Hepatocyte (in vitro differentiated cells): Measurements from ENCODE around the gene C1orf198. TPM values are rescaled to one million over a fixed set of nuclear protein-coding genes. Genes with fewer than 3 reads are reported as not detected.

Experiments
- DNase-seq: peaks from one replicate; pipeline ENCODE4 v3.0.0-alpha.2; 2016; ENCODE audit warnings: low spot score
- H2AFZ ChIP-seq: fragments of 200-600 bp; sonication (generic); 2 replicates; pipeline ENCODE4 v1.6.0; 2016; ENCODE audit warnings: antibody characterized with exemption, mild to moderate bottlenecking
- H3K27ac ChIP-seq: fragments of 200-600 bp; sonication (generic); 2 replicates; pipeline ENCODE4 v1.5.1; 2016; ENCODE audit warnings: mild to moderate bottlenecking
- H3K27me3 ChIP-seq: fragments of 200-600 bp; sonication (generic); 2 replicates; pipeline ENCODE4 v1.6.1; 2016
- H3K36me3 ChIP-seq: fragments of 200-600 bp; sonication (generic); replicated peaks from 2 replicates; pipeline ENCODE4 v1.5.1; 2016; ENCODE audit warnings: low read depth; ENCODE audit not compliant: insufficient read depth
- H3K4me1 ChIP-seq: fragments of 200-600 bp; sonication (generic); 2 replicates; pipeline ENCODE4 v1.5.1; 2016; ENCODE audit warnings: mild to moderate bottlenecking, moderate library complexity; ENCODE audit not compliant: insufficient read depth
- H3K4me2 ChIP-seq: fragments of 200-600 bp; sonication (generic); 2 replicates; pipeline ENCODE4 v1.6.0; 2016
- H3K4me3 ChIP-seq: fragments of 200-600 bp; sonication (generic); 2 replicates; pipeline ENCODE4 v1.5.1; 2016; ENCODE audit warnings: mild to moderate bottlenecking
- H3K79me2 ChIP-seq: fragments of 200-600 bp; sonication (generic); 2 replicates; pipeline ENCODE4 v1.6.0; 2017; ENCODE audit warnings: mild to moderate bottlenecking
- H3K9me2 ChIP-seq: fragments of 200-600 bp; sonication (generic); replicated peaks from 2 replicates; pipeline ENCODE4 v1.6.0; 2017; ENCODE audit warnings: mild to moderate bottlenecking; ENCODE audit not compliant: insufficient read depth
- H3K9me3 ChIP-seq: fragments of 200-600 bp; sonication (generic); 2 replicates; pipeline ENCODE4 v1.5.1; 2016; ENCODE audit warnings: low read depth, mild to moderate bottlenecking
- H4K20me1 ChIP-seq: fragments of 200-600 bp; sonication (generic); 2 replicates; pipeline ENCODE4 v1.6.0; 2016; ENCODE audit warnings: mild to moderate bottlenecking; ENCODE audit not compliant: insufficient read depth, poor library complexity, severe bottlenecking
- CTCF ChIP-seq: fragments of 200-600 bp; sonication (generic); IDR thresholded peaks from 2 replicates; pipeline ENCODE4 v1.5.1; 2016; ENCODE audit warnings: antibody characterized with exemption, mild to moderate bottlenecking; ENCODE audit not compliant: poor library complexity
- EZH2 ChIP-seq: fragments of 200-600 bp; sonication (generic); IDR thresholded peaks from 2 replicates; pipeline ENCODE4 v1.6.1; 2016; ENCODE audit warnings: antibody characterized with exemption, mild to moderate bottlenecking, borderline replicate concordance
- EZH2phosphoT487 ChIP-seq: fragments of 200-600 bp; sonication (generic); IDR thresholded peaks from one replicate; pipeline ENCODE4 v1.6.1; 2018; ENCODE audit warnings: antibody characterized with exemption, mild to moderate bottlenecking, low read depth, moderate library complexity; ENCODE audit not compliant: unreplicated experiment, severe bottlenecking
- WGBS: methylation state at CpG from one replicate; pipeline ENCODE4 v1.1.6; 2016; ENCODE audit warnings: low lambda C conversion rate; ENCODE audit errors: missing lambda C conversion rate; 5-methylcytosine and 5-hydroxymethylcytosine counted together
- polyA plus RNA-seq: library from polyadenylated mRNA; unstranded; fragments of >200 nt; fragmentation: Nextera tagmentation; extraction: Ambion mirVana; gene quantifications from 2 replicates; pipeline ENCODE4 v1.2.1, GENCODE V29; 2016
- total RNA-seq: library from RNA; depleted of rRNA; stranded (reverse); fragments of >200 nt; gene quantifications from 2 replicates; pipeline ENCODE4 v1.2.3, GENCODE V29; 2014

The C1orf198 gene
- total and polyA plus RNA-seq, 2 experiments from 2014 or later: 41.4 to 56.9 TPM

- peaks cover 5% of the 10 kb centered on the region for H3K4me1 ChIP-seq
- DNase-seq: no peak
- no peaks in the 10 kb centered on the region for H3K27me3 ChIP-seq
- 45% methylated on average over 2 of the region's 2 CpGs for WGBS
- H3K79me2 ChIP-seq: no peaks in the 10 kb centered on the region
- H2AFZ ChIP-seq: no peak overlapping the region
- H3K36me3 ChIP-seq: no peaks in the 10 kb centered on the region
- no peaks in the 10 kb centered on the region for H3K9me2 ChIP-seq
- TF ChIP-seq CTCF (no peak), EZH2phosphoT487 (no peak), EZH2 (no peak)
- H3K9me3 ChIP-seq: no peaks in the 10 kb centered on the region
- H4K20me1 ChIP-seq: no peaks in the 10 kb centered on the region
- peak overlapping the region; percentile 1 for H3K27ac ChIP-seq
- no peak overlapping the region for H3K4me2 ChIP-seq
- H3K4me3 ChIP-seq: no peak overlapping the region
These were observed 23.1 kb upstream of the C1orf198 start for GRCh38 chr1:230891413-230891812.

- no peaks in the 10 kb centered on the region for H3K36me3 ChIP-seq
These were observed 16.3 kb upstream of the C1orf198 start for GRCh38 chr1:230884646-230885045.

GRCh38 chr1:230883967-230884366 lies 15.6 kb upstream of the C1orf198 start:
- no peak overlapping the region for H3K4me3 ChIP-seq
- H3K36me3 ChIP-seq: no peaks in the 10 kb centered on the region
- DNase-seq: no peak
- H3K4me1 ChIP-seq: no peaks in the 10 kb centered on the region
- H3K9me3 ChIP-seq: no peaks in the 10 kb centered on the region
- H4K20me1 ChIP-seq: no peaks in the 10 kb centered on the region
- TF ChIP-seq EZH2phosphoT487: no peak
- TF ChIP-seq EZH2: no peak
- TF ChIP-seq CTCF: no peak
- no peaks in the 10 kb centered on the region for H3K79me2 ChIP-seq
- no peak overlapping the region for H3K4me2 ChIP-seq
- no peaks in the 10 kb centered on the region for H3K9me2 ChIP-seq
- no peak overlapping the region for H3K27ac ChIP-seq
- no peak overlapping the region for H2AFZ ChIP-seq
- 81% methylated on average over 4 of the region's 4 CpGs for WGBS
- H3K27me3 ChIP-seq: no peaks in the 10 kb centered on the region

More at GRCh38 chr1:230884646-230885045, 16.3 kb upstream of the C1orf198 start:
- no peaks in the 10 kb centered on the region for H3K9me2 ChIP-seq
- WGBS: 85% methylated on average over 2 of the region's 2 CpGs
- H4K20me1 ChIP-seq: no peaks in the 10 kb centered on the region
- no peaks in the 10 kb centered on the region for H3K79me2 ChIP-seq
- H2AFZ ChIP-seq: no peak overlapping the region
- no peak overlapping the region for H3K27ac ChIP-seq
- no peaks in the 10 kb centered on the region for H3K9me3 ChIP-seq
- no peak overlapping the region for H3K4me3 ChIP-seq
- H3K4me2 ChIP-seq: no peak overlapping the region
- no peaks in the 10 kb centered on the region for H3K27me3 ChIP-seq
- TF ChIP-seq EZH2 (no peak), EZH2phosphoT487 (no peak), CTCF (no peak)
- H3K4me1 ChIP-seq: no peaks in the 10 kb centered on the region
- no peak for DNase-seq

GRCh38 chr1:230879778-230880177 lies 11.5 kb upstream of the C1orf198 start:
- no peaks in the 10 kb centered on the region for H3K9me2 ChIP-seq
- no peak overlapping the region for H3K4me2 ChIP-seq
- DNase-seq: no peak
- no peaks in the 10 kb centered on the region for H3K9me3 ChIP-seq
- no peaks in the 10 kb centered on the region for H3K27me3 ChIP-seq
- H3K4me1 ChIP-seq: no peaks in the 10 kb centered on the region
- TF ChIP-seq EZH2phosphoT487 (no peak), CTCF (no peak), EZH2 (no peak)
- H3K4me3 ChIP-seq: no peak overlapping the region
- H3K27ac ChIP-seq: no peak overlapping the region
- H3K79me2 ChIP-seq: no peaks in the 10 kb centered on the region
- 66% methylated on average over 4 of the region's 8 CpGs for WGBS
- no peaks in the 10 kb centered on the region for H4K20me1 ChIP-seq
- H3K36me3 ChIP-seq: no peaks in the 10 kb centered on the region
- no peak overlapping the region for H2AFZ ChIP-seq
